Activated gamma-delta T cell treated with Interleukin-2 at 50 U/mL for 16 hours (primary cell): ENCODE measurements around the gene CEP76.
"Not testable (repeated sequence)": the region's sequence is repeated elsewhere in the genome, so short reads cannot be mapped to it uniquely, and the experiment has no call there.

Experiments
- DNase-seq: peaks from one replicate; pipeline ENCODE4 v3.0.0-alpha.2; 2020

CEP76 gene

GRCh38 chr18:12640881-12641200 is 61.7 kb downstream of the CEP76 start:
- DNase-seq = no peak

- DNase-seq = no peak
These were observed 62.3 kb downstream of the CEP76 start for GRCh38 chr18:12639990-12640880.

- DNase-seq = no peak
These were observed 63.8 kb downstream of the CEP76 start for GRCh38 chr18:12638644-12639124.

- DNase-seq = no peak
These were observed 64.5 kb downstream of the CEP76 start for GRCh38 chr18:12637901-12638643.

GRCh38 chr18:12637393-12637792 is 65.1 kb downstream of the CEP76 start:
- DNase-seq = no peak

GRCh38 chr18:12631831-12632477 is 70.6 kb downstream of the CEP76 start:
- no peak for DNase-seq

- no peak for DNase-seq
These were observed 72.4 kb downstream of the CEP76 start for GRCh38 chr18:12630136-12630535.

GRCh38 chr18:12628706-12629702 is 73.5 kb downstream of the CEP76 start:
- DNase-seq = no peak

- DNase-seq = not testable (repeated sequence)
These were observed 75.3 kb downstream of the CEP76 start for GRCh38 chr18:12627199-12627598.

GRCh38 chr18:12625241-12625640 is 77.3 kb downstream of the CEP76 start:
- no peak for DNase-seq
